MM.1S (cell line): ENCODE measurements around the gene ARL2BP.

ENCODE experiments used
- CTCF ChIP-seq: fragments of 300-600 bp; sonication (generic); IDR thresholded peaks from 2 replicates; pipeline ENCODE4 v1.5.1; 2016; ENCODE audit warnings: antibody characterized with exemption, low read length, mixed read lengths
- EZH2 ChIP-seq: fragments of 300-600 bp; sonication (generic); optimal IDR thresholded peaks from 2 replicates; pipeline ENCODE3; 2017; ENCODE audit warnings: low read depth, mild to moderate bottlenecking, antibody characterized with exemption, low read length, mixed read lengths
- EZH2phosphoT487 ChIP-seq: fragments of 300-600 bp; sonication (generic); IDR thresholded peaks from 2 replicates; pipeline ENCODE4 v1.6.1; 2018; ENCODE audit warnings: antibody characterized with exemption, low read length

DNA sequence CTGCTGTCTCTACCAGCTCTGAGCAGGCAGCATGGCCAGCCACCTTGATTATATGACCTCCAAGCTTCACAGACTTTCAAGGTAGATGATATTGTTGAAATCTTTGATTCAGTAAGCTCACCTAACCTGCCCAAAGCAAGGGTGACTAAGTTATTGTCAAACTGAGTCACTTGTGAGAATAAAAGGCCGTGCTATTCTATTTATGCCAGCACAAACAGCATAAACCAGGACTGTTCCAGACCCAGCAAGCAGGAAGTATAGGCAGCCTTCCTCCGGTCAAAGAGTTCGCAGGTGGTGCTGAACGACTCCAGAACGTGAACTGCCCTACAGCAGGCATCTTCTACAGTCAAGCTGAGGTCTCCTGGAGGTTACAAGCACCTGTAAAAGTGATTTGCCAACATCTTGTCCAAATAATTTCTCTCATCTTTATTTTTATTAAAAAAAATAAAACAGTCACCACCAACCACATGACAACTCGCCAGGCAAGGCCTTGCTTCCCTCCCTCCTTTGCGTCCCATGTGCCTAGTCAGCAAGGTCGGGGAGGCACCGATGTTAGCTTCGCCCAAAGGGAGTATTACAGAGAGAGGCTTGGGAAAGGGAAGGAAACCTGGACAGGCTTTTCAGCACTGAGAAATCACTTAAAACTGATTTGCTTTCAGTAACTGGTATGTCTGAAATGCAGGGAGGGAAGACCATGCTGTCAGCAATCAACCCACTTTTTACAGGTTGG lies 10.8 kb downstream of the ARL2BP start:
- TF ChIP-seq CTCF (no peak), EZH2phosphoT487 (no peak), EZH2 (no peak)
